NCI-H2081 (cell line): ENCODE results near the gene TMOD1.
A peak's percentile ranks its signal among the peaks of the same experiment; 100 is the strongest.

ENCODE experiments used
- DNase-seq, 2 experiments: peaks; one replicate each; lab custom pipeline; 2025; lab: John Stamatoyannopoulos, UW

TMOD1 gene

DNA sequence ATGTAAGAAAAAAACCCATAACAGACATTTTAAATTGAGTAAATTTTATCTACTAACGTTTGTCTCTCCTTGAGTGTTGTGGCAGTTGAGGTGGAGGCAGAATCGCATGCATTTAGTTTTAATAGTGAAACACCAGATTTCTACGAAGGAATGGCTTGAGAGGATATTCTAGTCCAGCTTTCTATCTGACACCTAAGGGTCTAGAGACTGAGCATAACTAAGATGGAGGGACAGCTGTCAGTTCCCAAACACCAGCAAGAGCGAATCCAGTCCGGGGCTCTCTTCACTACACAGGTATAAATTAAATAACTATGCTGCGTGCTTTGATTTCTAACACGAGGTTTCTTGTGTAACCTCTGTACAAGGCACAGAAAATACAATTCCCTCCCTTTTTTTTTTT is 133.6 kb downstream of the TMOD1 start:
- peak in 1 of 2 experiments; percentile 10 for DNase-seq

DNA sequence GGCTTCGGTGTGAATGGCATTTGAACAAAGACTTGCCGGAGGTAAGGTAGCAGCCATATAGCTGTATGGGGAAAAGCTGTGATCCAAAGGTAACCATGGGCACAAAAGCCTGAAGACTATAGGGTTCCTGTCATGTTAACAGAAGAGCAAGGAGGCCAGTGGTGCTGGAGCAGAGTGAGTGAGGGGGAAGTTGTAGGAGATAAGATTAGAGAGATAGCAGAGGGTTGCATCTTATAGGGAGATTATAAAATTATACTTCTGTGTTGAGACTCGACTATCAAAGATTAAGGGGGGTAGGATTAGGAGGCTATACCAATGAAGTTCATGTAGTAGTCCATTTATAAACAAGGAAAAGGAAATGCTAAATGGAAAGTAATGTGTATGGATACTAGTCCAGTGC is 135.4 kb downstream of the TMOD1 start:
- DNase-seq, result peak in 1 of 2 experiments; percentile 3

DNA sequence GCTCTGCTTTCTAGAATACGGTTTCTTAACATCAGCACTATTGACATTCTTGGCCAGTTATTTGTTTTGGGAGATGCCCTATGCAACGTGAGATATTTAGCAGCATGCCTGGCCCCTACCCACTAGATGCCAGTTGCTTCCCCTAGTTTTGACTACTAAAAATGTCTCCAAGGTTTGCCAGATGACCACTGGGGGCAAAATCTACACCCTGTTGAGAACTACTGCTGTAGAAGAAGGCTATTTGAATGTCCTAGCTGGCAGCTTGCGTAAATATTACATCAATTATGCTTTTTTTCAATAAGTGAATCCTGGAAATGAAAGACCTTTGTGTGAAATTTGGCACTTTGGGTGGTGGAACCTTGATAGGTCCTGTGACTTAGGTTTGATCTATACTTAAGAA is 137.2 kb downstream of the TMOD1 start:
- DNase-seq, result peak in 1 of 2 experiments; percentile 25

DNA sequence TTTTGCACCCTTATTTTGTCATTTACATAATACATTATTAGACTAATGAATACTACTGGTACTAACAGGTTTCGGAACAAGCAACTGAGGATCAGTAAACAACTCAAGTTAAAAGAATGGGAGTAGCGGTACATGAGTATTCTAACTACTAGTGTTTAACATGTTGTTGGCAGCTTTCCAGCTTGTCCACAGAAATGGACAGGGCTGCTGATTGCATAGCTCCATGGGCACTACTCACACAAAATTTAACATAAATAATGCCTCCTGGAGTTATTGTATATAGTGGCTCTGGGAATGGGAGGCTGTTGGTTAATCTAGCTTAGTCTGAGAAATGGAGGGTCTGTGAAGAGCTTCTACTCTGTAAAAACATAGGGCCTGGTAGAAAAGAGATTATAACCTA is 138.9 kb downstream of the TMOD1 start:
- peak; percentile 48 to 69 for DNase-seq

DNA sequence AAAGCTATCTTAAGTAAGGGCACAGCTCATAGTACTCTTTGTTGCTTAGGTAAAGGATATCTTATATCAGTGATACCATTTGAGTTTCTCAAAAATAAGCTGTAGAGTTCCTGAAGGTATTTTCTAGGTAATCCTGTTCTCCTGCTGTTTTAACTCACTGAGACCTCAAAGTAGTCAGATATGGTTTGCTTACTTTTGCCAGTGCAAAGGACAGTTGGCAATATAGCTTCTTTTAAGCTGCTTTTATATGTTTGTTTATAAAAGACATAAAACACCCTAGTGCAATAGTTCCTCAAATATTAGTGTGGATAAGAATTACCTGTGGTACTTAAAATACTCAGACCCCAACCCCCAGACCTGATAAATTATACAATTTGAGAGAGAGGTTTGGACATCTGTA is 144.3 kb downstream of the TMOD1 start:
- no peak for DNase-seq

DNA sequence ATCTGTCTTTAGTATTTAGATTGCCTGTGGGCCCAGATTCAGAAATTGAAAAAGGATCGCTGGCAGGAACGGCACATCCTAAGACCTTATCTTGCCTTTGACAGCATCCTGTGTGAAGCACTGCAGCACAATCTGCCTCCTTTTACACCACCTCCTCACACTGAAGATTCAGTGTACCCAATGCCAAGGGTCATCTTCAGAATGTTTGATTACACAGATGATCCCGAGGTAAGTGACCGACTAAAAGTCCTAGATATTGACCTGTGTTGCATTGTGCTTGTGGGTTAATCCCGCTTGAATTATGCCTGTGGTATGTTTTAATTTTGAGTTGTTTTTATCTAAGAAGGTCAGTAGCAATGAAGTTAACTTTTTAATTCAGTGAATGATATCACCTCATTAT is 146.5 kb downstream of the TMOD1 start:
- DNase-seq, result no peak
